Activated naive CD4-positive, alpha-beta T cell treated with anti-CD3 and anti-CD28 coated beads for 36 hours (primary cell): ENCODE data around the gene USF2. TPM values are rescaled to one million over a fixed set of nuclear protein-coding genes. Genes with fewer than 3 reads are reported as not detected.

Source experiments
- CTCF ChIA-PET: fragments of 350-600 bp; sonication (Branson Sonifier 250); formaldehyde crosslinking; loops from one replicate; lab custom pipeline; 2021; ENCODE audit warnings: antibody characterized with exemption; lab: Charles Lee
- DNase-seq: peaks from one replicate; pipeline ENCODE4 v3.0.0-alpha.2; 2020
- H3K27ac Mint-ChIP-seq: one replicate; pipeline ENCODE4 v1.8.0; 2021; ENCODE audit warnings: mild to moderate bottlenecking, mixed read lengths
- H3K27me3 Mint-ChIP-seq: one replicate; pipeline ENCODE4 v1.8.0; 2021; ENCODE audit warnings: low read depth, mixed read lengths
- H3K36me3 Mint-ChIP-seq: one replicate; pipeline ENCODE4 v1.8.0; 2021; ENCODE audit warnings: low read depth, mixed read lengths
- H3K4me1 Mint-ChIP-seq: one replicate; pipeline ENCODE4 v1.8.0; 2021; ENCODE audit warnings: low read depth, mixed read lengths
- H3K4me3 Mint-ChIP-seq: one replicate; pipeline ENCODE4 v1.8.0; 2021; ENCODE audit warnings: mild to moderate bottlenecking, moderate library complexity, mixed read lengths
- H3K9me3 Mint-ChIP-seq: one replicate; pipeline ENCODE4 v1.8.0; 2021; ENCODE audit warnings: mixed read lengths
- intact Hi-C: fragments of 100-400 bp; cut with micrococcal nuclease; formaldehyde crosslinking; loops from one replicate; pipeline ENCODE4 v1.15.1; 2023
- total RNA-seq, 2 experiments: library from RNA; stranded (reverse); gene quantifications; one replicate each; pipeline ENCODE4 v1.2.3, GENCODE V29; 2021

The USF2 gene
- total RNA-seq, 2 experiments from 2014 or later: 136 to 144 TPM

DNA sequence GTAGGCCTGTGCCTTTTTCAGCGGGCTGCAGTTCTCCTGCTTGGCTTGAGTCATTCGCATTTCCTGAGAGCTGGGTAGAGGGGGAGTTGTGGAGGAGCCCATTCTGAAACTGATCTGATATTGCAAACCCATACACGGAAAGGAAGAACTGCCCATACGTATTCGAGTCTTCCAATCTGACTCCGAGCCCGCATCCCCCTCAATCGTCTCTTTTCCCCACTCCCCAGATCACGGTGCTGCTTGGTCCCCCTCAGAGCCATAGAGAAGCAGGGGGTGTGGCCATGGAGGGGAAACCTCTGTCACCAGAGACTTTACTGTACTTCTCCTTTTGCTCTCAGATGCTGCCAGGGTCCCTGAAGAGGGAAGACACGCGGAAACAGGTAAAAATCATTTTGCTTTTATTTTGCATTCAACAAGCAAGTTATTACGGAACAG lies 60.1 kb downstream of the USF2 start, which contains the start of gene CD22:
Gene CD22 (plus strand): TSS at position 337 of the 435 bp plus-strand sequence. CDS start 2,854 bp downstream, outside the sequence.
- Mint-ChIP-seq H3K27me3 (peaks cover 2% of the 10 kb centered on the region), H3K36me3 (no peaks in the 10 kb centered on the region), H3K4me3 (no peak within 1 kb of the TSS), H3K9me3 (no peaks in the 10 kb centered on the region), H3K27ac (no peak within 1 kb of the TSS), H3K4me1 (peaks cover 20% of the 10 kb centered on the region)
- intact Hi-C loops: no loop called here
- CTCF ChIA-PET: no interaction called here
- DNase-seq: peak; percentile 29

DNA sequence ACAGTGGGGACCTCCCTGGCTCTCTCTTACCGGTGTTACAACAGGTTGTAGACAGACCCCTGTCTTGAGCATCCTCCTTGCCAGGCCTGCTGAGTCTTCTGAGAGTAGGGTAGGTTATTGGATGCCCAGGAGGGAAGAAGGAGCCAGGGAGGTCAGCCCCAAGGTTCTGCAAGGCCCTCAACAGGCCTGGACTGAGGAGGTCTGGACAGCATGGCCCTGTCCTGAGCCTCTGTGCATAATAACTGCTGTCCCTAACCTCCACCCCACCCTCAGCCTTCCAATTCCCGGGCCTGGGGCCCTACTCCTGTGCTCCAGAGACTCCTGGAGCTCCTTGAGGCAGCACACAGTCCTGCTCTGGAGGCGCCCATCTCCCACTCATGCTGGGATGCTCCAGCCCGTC lies 60.6 kb downstream of the USF2 start:
- intact Hi-C loops: no loop called here
- no peaks in the 10 kb centered on the region for H3K36me3 Mint-ChIP-seq
- peaks cover 2% of the 10 kb centered on the region for H3K27me3 Mint-ChIP-seq
- no peaks in the 10 kb centered on the region for H3K9me3 Mint-ChIP-seq
- CTCF ChIA-PET: no interaction called here
- no peak overlapping the region for H3K27ac Mint-ChIP-seq
- DNase-seq: no peak
- peaks cover 20% of the 10 kb centered on the region for H3K4me1 Mint-ChIP-seq
- no peak overlapping the region for H3K4me3 Mint-ChIP-seq

Other genes starting within 250 kb of the USF2 start
- gene SCN1B, start 238.5 kb upstream of the USF2 start, total RNA-seq: under 1 TPM; 0.83 to 0.89 TPM
- not detected for gene HPN, start 227.2 kb upstream of the USF2 start, total RNA-seq
- gene FXYD3, start 153.1 kb upstream of the USF2 start, total RNA-seq: not detected
- gene LGI4, start 133.9 kb upstream of the USF2 start, total RNA-seq: 1 to 10 TPM; 1.1 to 1.7 TPM
- gene FXYD1, start 130.1 kb upstream of the USF2 start, total RNA-seq: 1 to 10 TPM; 3.3 to 3.4 TPM
- gene FXYD7, start 125.7 kb upstream of the USF2 start, total RNA-seq: 1 to 10 TPM in 1 of 2 experiments, under 1 TPM in 1; 0.54 to 1.2 TPM
- 100 to 1,000 TPM; 289 to 294 TPM for gene FXYD5, start 114.2 kb upstream of the USF2 start, total RNA-seq
- gene FAM187B, start 40.2 kb upstream of the USF2 start, total RNA-seq: not detected
- 10 to 100 TPM in 1 of 2 experiments, 1 to 10 TPM in 1; 8.2 to 11.2 TPM for gene LSR, start 20.0 kb upstream of the USF2 start, total RNA-seq
- under 1 TPM; 0.19 to 0.86 TPM for gene HAMP, start 13.6 kb downstream of the USF2 start, total RNA-seq
- gene MAG, start 23.2 kb downstream of the USF2 start, total RNA-seq: under 1 TPM; 0.19 to 0.77 TPM
- 1 to 10 TPM; 2.0 to 2.6 TPM for gene CD22, start 60.2 kb downstream of the USF2 start, total RNA-seq
- gene FFAR1, start 78.9 kb downstream of the USF2 start, total RNA-seq: under 1 TPM in 1 of 2 experiments, not detected in 1; 0.10 TPM
- gene FFAR3, start 89.5 kb downstream of the USF2 start, total RNA-seq: 1 to 10 TPM; 4.9 to 5.3 TPM
- gene GPR42, start 102.1 kb downstream of the USF2 start, total RNA-seq: under 1 TPM; 0.17 to 0.30 TPM
- gene FFAR2, start 179.3 kb downstream of the USF2 start, total RNA-seq: not detected
- not detected for gene KRTDAP, start 221.5 kb downstream of the USF2 start, total RNA-seq
- gene DMKN, start 244.7 kb downstream of the USF2 start, total RNA-seq: 1 to 10 TPM in 1 of 2 experiments, under 1 TPM in 1; 0.86 to 1.7 TPM